ENCODE data around the gene KLK2.

DNA sequence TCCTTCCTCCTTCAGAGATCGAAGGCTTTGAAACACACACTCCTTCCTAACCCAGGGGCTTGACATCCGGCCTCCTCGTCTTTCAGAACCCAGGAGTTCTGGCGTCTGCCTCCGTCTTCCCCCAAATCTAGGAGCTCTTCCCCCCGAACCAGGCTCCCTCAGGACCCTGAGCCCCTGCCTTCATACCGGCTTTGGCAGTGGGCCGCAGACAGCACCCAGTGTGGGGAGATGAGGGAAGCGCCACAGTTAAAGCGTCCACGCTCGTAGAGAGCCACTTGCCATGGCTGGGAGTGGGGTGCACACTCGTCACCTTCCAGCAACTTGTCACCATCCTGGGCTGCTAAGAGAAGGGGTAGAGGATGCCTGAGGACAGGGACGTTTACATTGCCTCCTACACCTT lies 45.8 kb upstream of the KLK2 start:
- TF ChIP-seq EP300 (IDR thresholded peaks at IDR 0.05) (no peak), POLR2AphosphoS5 (IDR thresholded peaks at IDR 0.05) (no peak), POLR2A (IDR thresholded peaks at IDR 0.05) (no peak)
- TF ChIP-seq, protein P1, sequence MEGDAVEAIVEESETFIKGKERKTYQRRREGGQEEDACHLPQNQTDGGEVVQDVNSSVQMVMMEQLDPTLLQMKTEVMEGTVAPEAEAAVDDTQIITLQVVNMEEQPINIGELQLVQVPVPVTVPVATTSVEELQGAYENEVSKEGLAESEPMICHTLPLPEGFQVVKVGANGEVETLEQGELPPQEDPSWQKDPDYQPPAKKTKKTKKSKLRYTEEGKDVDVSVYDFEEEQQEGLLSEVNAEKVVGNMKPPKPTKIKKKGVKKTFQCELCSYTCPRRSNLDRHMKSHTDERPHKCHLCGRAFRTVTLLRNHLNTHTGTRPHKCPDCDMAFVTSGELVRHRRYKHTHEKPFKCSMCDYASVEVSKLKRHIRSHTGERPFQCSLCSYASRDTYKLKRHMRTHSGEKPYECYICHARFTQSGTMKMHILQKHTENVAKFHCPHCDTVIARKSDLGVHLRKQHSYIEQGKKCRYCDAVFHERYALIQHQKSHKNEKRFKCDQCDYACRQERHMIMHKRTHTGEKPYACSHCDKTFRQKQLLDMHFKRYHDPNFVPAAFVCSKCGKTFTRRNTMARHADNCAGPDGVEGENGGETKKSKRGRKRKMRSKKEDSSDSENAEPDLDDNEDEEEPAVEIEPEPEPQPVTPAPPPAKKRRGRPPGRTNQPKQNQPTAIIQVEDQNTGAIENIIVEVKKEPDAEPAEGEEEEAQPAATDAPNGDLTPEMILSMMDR (IDR thresholded peaks at IDR 0.05) = no peak

Data from gastroesophageal sphincter (tissue), 3 donors.